Upper lobe of right lung (tissue), 1 donor: Measurements from ENCODE around the gene MTHFD1L. TPM values are rescaled to one million over a fixed set of nuclear protein-coding genes. Genes with fewer than 3 reads are reported as not detected.

Experiments used
- ATAC-seq: fragments of 200-7000 bp; cut with Tn5 transposase; one replicate; pipeline ENCODE4 v1.9.1; 2020; ENCODE audit warnings: mild to moderate bottlenecking, moderate library complexity
- DNase-seq: peaks from one replicate; pipeline ENCODE4 v3.0.0-alpha.2; 2020
- H3K27ac ChIP-seq: fragments of 200-600 bp; one replicate; pipeline ENCODE4 v1.8.0; 2022
- H3K27me3 ChIP-seq: fragments of 200-600 bp; one replicate; pipeline ENCODE4 v1.8.0; 2022; ENCODE audit warnings: mild to moderate bottlenecking
- H3K36me3 ChIP-seq: fragments of 200-600 bp; one replicate; pipeline ENCODE4 v1.8.0; 2022
- H3K4me1 ChIP-seq: fragments of 200-600 bp; one replicate; pipeline ENCODE4 v1.8.0; 2022
- H3K4me3 ChIP-seq: fragments of 200-600 bp; one replicate; pipeline ENCODE4 v1.8.0; 2022; ENCODE audit warnings: mild to moderate bottlenecking
- H3K9me3 ChIP-seq: fragments of 200-600 bp; one replicate; pipeline ENCODE4 v1.8.0; 2022
- CTCF ChIP-seq: fragments of 200-600 bp; IDR thresholded peaks from one replicate; pipeline ENCODE4 v1.8.0; 2022; ENCODE audit warnings: antibody characterized with exemption
- intact Hi-C: fragments of 100-400 bp; cut with DNase I; formaldehyde crosslinking; loops from one replicate; pipeline ENCODE4 v1.11.0; 2022
- total RNA-seq: library from RNA; stranded (reverse); fragmentation: NEBNext Ultra II Directional; extraction: Animal tissue kit (Norgen Biotek cat#: 25700); gene quantifications from one replicate; pipeline ENCODE4 v1.2.1, GENCODE V29; 2021
- donor health status: DM: no; HTN: yes; CAD: no; lungs with severe emphysema.

MTHFD1L gene
- total RNA-seq, 1 donor from 2014 or later = 27.9 TPM

GRCh38 chr6:151087861-151088598, 222.5 kb downstream of the MTHFD1L start:
- Histone ChIP-seq H3K4me1 (no peaks in the 10 kb centered on the region), H3K36me3 (peaks cover 5% of the 10 kb centered on the region), H3K4me3 (no peak overlapping the region), H3K27ac (no peak overlapping the region), H3K27me3 (no peaks in the 10 kb centered on the region), H3K9me3 (no peaks in the 10 kb centered on the region)
- DNase-seq (no peak), ATAC-seq (no peak)
- intact Hi-C loops = no loop called here
- TF ChIP-seq CTCF = no peak

GRCh38 chr6:151088599-151088935, 223.1 kb downstream of the MTHFD1L start:
- Histone ChIP-seq H3K4me3 (no peak overlapping the region), H3K27ac (no peak overlapping the region), H3K4me1 (no peaks in the 10 kb centered on the region), H3K36me3 (peaks cover 5% of the 10 kb centered on the region), H3K9me3 (no peaks in the 10 kb centered on the region), H3K27me3 (no peaks in the 10 kb centered on the region)
- DNase-seq = no peak
- no peak for TF ChIP-seq CTCF
- no peak for ATAC-seq
- intact Hi-C loops = no loop called here

- Histone ChIP-seq H3K4me1 (no peaks in the 10 kb centered on the region), H3K27me3 (no peaks in the 10 kb centered on the region), H3K36me3 (peaks cover 5% of the 10 kb centered on the region), H3K9me3 (no peaks in the 10 kb centered on the region), H3K4me3 (no peak overlapping the region), H3K27ac (no peak overlapping the region)
- DNase-seq (no peak), ATAC-seq (no peak)
- intact Hi-C loops = no loop called here
- no peak for TF ChIP-seq CTCF
Observed at GRCh38 chr6:151088963-151089362, 223.5 kb downstream of the MTHFD1L start.

- no peak for ATAC-seq
- Histone ChIP-seq H3K27me3 (no peaks in the 10 kb centered on the region), H3K27ac (no peak overlapping the region), H3K4me1 (no peaks in the 10 kb centered on the region), H3K36me3 (peaks cover 5% of the 10 kb centered on the region), H3K9me3 (no peaks in the 10 kb centered on the region), H3K4me3 (no peak overlapping the region)
- intact Hi-C loops = no loop called here
- no peak for DNase-seq
- TF ChIP-seq CTCF = no peak
Observed at GRCh38 chr6:151089978-151090377, 224.5 kb downstream of the MTHFD1L start.

GRCh38 chr6:151091571-151091970, 226.1 kb downstream of the MTHFD1L start:
- ATAC-seq = no peak

More at GRCh38 chr6:151091571-151091970, 226.1 kb downstream of the MTHFD1L start:
- Histone ChIP-seq H3K36me3 (peaks cover 5% of the 10 kb centered on the region), H3K4me1 (no peaks in the 10 kb centered on the region), H3K27me3 (no peaks in the 10 kb centered on the region), H3K27ac (no peak overlapping the region), H3K9me3 (no peaks in the 10 kb centered on the region), H3K4me3 (no peak overlapping the region)
- intact Hi-C loops = no loop called here
- no peak for DNase-seq
- no peak for TF ChIP-seq CTCF
